ENCODE data around the gene SRP54. TPM values are rescaled to one million over a fixed set of nuclear protein-coding genes. Genes with fewer than 3 reads are reported as not detected.
"Not testable (repeated sequence)": the region's sequence is repeated elsewhere in the genome, so short reads cannot be mapped to it uniquely, and the experiment has no call there.

The SRP54 gene
- total RNA-seq, 1 experiment from 2014 or later = 23.3 TPM

GRCh38 chr14:34983148-34983760 lies 462 bp downstream of the SRP54 start:
- DNase-seq (ENCODE audit: low spot score) = peak; percentile 28

- DNase-seq (ENCODE audit: low spot score) = no peak
Measured at GRCh38 chr14:34983786-34984185, 994 bp downstream of the SRP54 start.

- no peak for DNase-seq (ENCODE audit: low spot score)
Measured at GRCh38 chr14:34985740-34986139, 2.9 kb downstream of the SRP54 start.

GRCh38 chr14:34987180-34987579 lies 4.4 kb downstream of the SRP54 start:
- no peak for DNase-seq (ENCODE audit: low spot score)

GRCh38 chr14:34989762-34990161 lies 7.0 kb downstream of the SRP54 start:
- no peak for DNase-seq (ENCODE audit: low spot score)

- no peak for DNase-seq (ENCODE audit: low spot score)
Measured at GRCh38 chr14:34993426-34993825, 10.6 kb downstream of the SRP54 start.

GRCh38 chr14:34994668-34995067 lies 11.9 kb downstream of the SRP54 start:
- DNase-seq (ENCODE audit: low spot score) = no peak

GRCh38 chr14:34997762-34998161 lies 15.0 kb downstream of the SRP54 start:
- no peak for DNase-seq (ENCODE audit: low spot score)

- DNase-seq (ENCODE audit: low spot score) = no peak
Measured at GRCh38 chr14:34999500-34999899, 16.7 kb downstream of the SRP54 start.

- DNase-seq (ENCODE audit: low spot score) = no peak
Measured at GRCh38 chr14:35001621-35002020, 18.8 kb downstream of the SRP54 start.

GRCh38 chr14:35004839-35005238 lies 22.0 kb downstream of the SRP54 start:
- no peak for DNase-seq (ENCODE audit: low spot score)

- no peak for DNase-seq (ENCODE audit: low spot score)
Measured at GRCh38 chr14:35016568-35016967, 33.8 kb downstream of the SRP54 start.

GRCh38 chr14:35020713-35021112 lies 37.9 kb downstream of the SRP54 start:
- DNase-seq (ENCODE audit: low spot score) = no peak

GRCh38 chr14:35028435-35028834 lies 45.6 kb downstream of the SRP54 start:
- DNase-seq (ENCODE audit: low spot score) = no peak

GRCh38 chr14:35032562-35032961 lies 49.8 kb downstream of the SRP54 start:
- no peak for DNase-seq (ENCODE audit: low spot score)

- DNase-seq (ENCODE audit: low spot score) = no peak
Measured at GRCh38 chr14:35034440-35034833, 51.6 kb downstream of the SRP54 start.

GRCh38 chr14:35034944-35035554 lies 52.3 kb downstream of the SRP54 start:
- not testable (repeated sequence) for DNase-seq (ENCODE audit: low spot score)

- not testable (repeated sequence) for DNase-seq (ENCODE audit: low spot score)
Measured at GRCh38 chr14:35038312-35038711, 55.5 kb downstream of the SRP54 start.

GRCh38 chr14:35042632-35043031 lies 59.8 kb downstream of the SRP54 start:
- DNase-seq (ENCODE audit: low spot score) = no peak

GRCh38 chr14:35043046-35043445 lies 60.3 kb downstream of the SRP54 start:
- no peak for DNase-seq (ENCODE audit: low spot score)

GRCh38 chr14:35044939-35045797 lies 62.4 kb downstream of the SRP54 start:
- peak; percentile 5 for DNase-seq (ENCODE audit: low spot score)

GRCh38 chr14:35045798-35046047 lies 62.9 kb downstream of the SRP54 start:
- no peak for DNase-seq (ENCODE audit: low spot score)
